GM19455 (cell line): Measurements from ENCODE around the gene MINDY4.
A peak's percentile ranks its signal among the peaks of the same experiment; 100 is the strongest.

ENCODE experiments used
- ATAC-seq: cut with Tn5 transposase; IDR thresholded peaks from one replicate; pipeline ENCODE4 v1.9.1; 2021; ENCODE audit not compliant: unreplicated experiment

The MINDY4 gene

DNA sequence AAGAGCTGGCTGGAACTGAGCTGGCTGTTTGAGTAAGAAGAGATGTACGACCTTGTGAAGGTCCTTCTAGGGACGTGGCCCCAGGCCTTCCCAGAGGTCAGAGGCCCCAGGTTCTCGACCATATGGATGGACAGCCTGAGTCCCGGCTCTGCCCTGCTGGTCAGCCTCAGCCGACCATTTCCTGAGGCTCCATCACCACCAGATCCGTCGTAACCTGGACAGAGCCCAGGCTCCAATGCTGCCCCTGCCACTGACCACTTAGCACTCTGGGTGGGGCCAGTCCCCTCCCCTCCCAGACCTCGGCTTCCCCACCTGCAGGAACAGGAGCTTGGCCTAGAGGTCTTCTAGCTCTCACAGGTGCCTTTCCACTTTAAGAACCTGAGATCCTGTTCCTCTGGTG, 29.9 kb upstream of the MINDY4 start:
- ATAC-seq = no peak

DNA sequence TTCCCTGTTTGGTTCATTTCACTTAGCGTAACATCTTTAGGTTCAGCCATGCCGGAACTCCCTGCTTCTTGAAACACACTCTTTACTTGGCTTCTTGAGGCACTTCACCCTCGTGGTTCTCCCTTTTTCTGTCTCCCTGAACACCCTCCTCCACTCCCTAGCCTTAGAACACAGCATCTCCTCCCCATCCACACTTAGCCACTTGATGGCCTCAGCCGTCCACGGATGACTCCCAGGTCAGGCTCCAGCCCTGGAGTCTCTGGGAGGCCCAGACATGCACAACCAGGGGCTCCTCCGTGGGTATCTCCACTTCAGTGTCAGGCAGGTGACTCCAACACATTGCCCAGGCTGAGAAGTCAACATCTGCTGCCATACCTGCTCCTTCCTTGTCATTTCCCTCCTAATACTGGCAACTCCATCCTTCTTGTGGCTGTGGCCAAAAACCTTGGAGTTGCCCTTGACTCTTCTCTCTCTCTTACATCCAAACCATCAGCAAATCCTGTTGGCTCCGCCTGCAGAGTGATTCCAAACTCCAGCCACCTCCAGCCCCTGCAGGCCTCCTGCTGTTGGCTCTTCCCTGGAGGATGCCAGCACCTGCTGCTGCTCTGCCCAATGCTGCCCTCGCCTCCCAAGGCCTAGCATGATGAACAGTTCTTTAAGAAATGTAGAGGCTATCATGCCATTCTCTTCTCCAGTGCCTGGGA, 27.7 kb upstream of the MINDY4 start:
- no peak for ATAC-seq

GRCh38 chr7:30744075-30744417, 27.2 kb upstream of the MINDY4 start:
- no peak for ATAC-seq

- no peak for ATAC-seq
These were observed 25.8 kb upstream of the MINDY4 start for GRCh38 chr7:30745261-30745941.

DNA sequence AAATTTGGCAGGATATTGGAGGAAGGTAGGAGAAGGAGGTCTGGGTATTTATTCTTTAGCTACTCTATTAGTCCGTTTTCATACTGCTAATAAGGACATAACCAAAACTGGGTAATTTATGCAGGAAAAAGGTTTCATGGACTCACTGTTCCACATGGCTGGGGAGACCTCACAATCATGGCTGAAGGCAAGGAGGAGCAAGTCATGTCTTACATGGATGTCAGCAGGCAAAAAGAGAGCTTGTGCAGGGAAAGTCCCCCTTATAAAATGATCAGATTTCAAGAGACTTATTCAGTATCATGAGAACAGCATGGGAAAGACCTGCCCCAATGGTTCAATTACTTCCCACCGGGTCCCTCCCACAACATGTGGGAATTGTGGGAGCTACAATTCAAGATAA, 21.2 kb upstream of the MINDY4 start:
- no peak for ATAC-seq

- no peak for ATAC-seq
These were observed 20.2 kb upstream of the MINDY4 start for GRCh38 chr7:30750683-30751650.

- no peak for ATAC-seq
These were observed 19.4 kb upstream of the MINDY4 start, which contains the start of gene INMT for GRCh38 chr7:30751696-30752273. Gene INMT, plus strand, starts transcription at chr7:30752135. Its CDS starts 16 bp downstream, at chr7:30752151.

GRCh38 chr7:30752484-30752883, 18.7 kb upstream of the MINDY4 start:
- ATAC-seq = no peak

- no peak for ATAC-seq
These were observed 18.2 kb upstream of the MINDY4 start for GRCh38 chr7:30752979-30753378.

DNA sequence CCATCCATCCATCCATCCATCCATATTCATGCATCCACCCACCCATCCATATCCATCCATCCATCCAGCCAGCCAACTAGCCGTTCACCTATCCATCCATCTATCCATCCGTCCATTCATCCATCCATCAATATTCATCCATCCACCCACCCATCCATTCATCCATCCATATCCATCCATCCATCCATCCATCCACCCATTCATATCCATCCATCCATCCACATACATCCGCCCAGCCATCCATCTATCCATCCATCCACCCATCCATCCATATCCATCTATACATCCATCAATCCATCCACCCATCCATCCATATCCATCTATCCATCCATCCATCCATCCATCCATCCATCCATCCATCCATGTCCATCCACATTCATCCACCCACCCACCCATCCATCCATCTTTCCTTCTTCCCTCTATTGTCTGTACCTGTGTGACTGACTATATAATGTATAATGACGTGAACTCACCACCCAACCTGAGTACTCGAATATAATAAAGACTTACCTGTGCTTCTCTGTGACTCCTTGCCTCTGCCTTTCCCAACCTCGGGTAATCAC, 16.8 kb upstream of the MINDY4 start:
- ATAC-seq = no peak

DNA sequence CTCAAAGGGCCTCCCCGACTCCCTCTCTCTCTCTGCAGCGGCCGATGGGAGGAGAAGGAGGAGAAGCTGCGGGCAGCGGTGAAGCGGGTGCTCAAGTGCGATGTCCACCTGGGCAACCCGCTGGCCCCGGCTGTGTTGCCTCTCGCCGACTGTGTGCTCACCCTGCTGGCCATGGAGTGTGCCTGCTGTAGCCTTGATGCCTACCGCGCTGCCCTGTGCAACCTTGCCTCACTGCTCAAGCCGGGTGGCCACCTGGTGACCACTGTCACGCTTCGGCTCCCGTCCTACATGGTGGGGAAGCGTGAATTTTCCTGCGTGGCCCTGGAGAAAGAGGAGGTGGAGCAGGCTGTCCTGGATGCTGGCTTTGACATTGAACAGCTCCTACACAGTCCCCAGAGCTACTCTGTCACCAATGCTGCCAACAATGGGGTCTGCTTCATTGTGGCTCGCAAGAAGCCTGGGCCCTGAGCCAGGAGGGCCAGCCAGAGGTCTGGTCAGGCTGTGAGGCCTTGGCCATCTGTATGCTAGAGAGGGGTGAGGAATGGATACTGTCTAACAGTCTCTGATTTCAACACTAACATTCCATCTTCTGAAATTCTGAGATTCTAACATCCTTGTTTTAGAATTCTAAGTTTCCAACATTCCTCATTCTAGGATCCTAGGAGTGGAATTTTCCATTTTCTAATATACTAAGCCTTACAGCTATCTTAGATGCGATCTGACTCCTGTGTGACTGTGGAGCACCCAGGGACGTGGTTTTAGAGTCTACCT, 15.6 kb upstream of the MINDY4 start:
- no peak for ATAC-seq

GRCh38 chr7:30757342-30757692, 13.9 kb upstream of the MINDY4 start:
- ATAC-seq = no peak

DNA sequence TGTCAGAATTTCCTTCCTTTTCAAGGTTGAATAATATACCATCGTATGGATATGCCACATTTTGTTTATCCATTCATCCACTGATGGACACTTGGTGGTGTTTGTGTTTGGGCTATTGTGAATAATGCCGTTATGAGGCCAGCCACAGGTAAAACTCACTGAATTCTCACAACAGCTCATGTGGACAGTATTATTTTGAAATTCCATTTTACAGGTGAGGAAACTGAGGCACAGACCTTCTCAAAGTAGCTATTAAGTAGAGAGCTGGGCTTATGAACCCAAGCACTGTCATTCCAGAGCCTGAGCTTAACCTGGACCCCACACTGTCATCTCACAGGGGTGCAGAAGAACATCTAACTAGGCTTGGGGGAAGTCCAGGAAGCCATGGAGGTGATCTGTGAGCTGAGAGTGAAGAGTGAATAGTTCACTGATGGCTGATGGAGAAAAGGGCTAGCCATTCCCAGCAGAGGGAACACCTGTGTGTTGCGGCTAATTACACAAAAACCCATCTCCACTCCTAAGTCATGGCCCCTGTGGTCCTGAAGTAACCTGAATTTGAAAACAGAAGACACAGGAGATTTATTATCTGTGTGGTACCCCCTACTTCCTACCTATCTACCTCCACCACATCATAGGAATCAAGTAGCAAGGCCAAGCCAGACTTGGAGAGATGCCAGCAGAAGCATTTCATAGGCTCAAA, 10.6 kb upstream of the MINDY4 start:
- ATAC-seq = no peak

GRCh38 chr7:30761214-30762156, 9.7 kb upstream of the MINDY4 start:
- no peak for ATAC-seq

DNA sequence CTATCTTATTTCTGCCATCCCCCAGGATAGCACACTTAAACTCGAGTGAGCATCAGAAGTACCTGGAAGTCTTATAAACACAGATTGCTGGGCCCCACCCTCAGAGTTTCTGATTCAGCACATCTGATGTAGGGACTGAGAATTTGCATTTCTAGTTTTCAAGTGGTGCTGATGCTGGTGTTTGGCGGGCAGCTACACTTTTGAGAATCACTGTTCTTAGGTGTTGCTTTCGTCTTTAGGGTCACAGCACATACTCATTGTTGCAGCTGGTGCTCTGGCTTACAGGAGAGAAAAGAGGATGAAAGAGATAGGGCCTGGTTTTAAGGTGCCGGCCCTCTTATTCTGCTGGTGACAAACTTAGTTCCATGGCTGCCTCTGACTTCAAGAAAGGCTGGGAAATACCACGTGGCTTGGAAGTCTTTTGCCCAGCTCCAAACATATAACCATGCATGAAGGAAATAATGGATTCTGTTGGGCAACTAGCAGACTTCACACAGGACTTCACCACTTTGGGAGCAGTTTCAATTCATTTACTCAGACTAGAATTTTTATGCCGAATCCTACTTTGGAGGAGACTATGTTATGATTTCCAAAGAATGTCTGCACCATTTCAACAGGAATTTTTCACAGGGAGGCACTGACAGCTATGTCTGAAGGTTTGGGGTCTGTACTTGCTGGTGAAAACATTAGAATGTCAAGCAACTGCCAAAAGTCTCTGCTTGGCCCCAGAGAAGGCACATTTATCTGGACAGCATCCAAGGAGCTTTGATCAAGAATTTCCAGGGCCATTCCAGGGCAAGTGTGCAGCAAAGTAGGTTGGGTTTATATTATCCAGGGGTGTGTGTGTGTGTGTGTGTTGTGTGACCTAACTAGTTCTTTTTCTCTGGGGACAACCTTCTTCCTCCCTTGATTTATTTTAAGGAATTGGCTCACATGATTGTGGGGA, 6.9 kb upstream of the MINDY4 start:
- peak; percentile 97 for ATAC-seq

GRCh38 chr7:30765408-30765807, 5.8 kb upstream of the MINDY4 start:
- no peak for ATAC-seq

DNA sequence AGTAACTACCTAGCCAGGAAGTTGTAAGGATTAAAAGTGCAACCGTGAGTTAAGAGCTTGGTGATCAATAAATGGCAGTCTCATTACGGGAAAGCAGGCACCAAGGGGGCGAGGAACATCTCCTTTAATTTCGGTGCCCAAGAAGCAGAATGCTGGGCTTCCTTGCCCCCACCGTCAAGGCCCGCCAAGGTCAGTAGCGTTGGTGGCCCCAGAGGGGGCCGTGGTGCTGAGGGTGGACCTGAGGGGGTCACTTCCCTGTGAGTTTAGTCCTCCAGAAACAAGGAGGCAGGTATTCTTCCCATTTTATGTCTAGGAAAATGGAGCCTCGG, 408 bp upstream of the MINDY4 start:
- ATAC-seq = no peak
